ENCODE results near the gene SPSB4.
"Not testable (repeated sequence)": the region's sequence is repeated elsewhere in the genome, so short reads cannot be mapped to it uniquely, and the experiment has no call there.

The SPSB4 gene

DNA sequence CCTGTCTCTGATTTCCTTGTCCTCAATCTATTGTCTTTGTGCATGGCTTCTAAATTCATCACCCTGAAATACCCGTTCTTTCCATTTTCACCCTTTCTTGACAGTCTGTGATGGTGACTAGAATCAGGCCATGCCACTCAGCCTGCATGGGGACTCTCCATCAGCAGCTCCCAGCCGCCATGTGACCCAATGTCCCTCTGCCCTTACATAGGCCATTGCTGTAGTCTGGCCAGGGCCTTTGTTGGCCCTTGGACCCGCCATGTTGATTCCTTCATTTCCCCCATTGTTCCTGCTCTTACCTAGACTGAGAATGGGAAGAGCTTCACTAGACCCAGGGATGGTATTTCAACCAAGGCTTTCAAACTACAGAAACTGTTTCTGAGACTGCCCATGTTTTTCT, 45.8 kb downstream of the SPSB4 start:
- no peak for DNase-seq

DNA sequence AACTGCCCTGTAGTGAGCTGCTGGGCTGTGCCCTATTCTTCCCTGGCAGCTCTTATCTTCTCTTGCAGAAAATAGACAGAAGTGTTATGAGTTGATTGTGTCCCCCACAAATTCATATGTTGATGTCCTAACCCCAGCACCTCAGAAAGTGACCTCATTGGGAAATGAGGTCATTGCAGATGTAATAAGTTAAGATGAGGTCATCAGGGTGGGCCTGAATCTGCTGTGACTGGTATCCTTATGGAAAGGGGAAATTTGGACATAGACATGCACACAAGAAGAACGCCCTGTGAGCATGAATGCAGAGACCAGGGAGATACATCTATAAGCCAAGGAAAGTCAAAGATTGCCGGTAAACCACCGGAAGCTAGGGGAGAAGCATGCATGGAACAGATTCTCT, 49.0 kb downstream of the SPSB4 start:
- DNase-seq: no peak

DNA sequence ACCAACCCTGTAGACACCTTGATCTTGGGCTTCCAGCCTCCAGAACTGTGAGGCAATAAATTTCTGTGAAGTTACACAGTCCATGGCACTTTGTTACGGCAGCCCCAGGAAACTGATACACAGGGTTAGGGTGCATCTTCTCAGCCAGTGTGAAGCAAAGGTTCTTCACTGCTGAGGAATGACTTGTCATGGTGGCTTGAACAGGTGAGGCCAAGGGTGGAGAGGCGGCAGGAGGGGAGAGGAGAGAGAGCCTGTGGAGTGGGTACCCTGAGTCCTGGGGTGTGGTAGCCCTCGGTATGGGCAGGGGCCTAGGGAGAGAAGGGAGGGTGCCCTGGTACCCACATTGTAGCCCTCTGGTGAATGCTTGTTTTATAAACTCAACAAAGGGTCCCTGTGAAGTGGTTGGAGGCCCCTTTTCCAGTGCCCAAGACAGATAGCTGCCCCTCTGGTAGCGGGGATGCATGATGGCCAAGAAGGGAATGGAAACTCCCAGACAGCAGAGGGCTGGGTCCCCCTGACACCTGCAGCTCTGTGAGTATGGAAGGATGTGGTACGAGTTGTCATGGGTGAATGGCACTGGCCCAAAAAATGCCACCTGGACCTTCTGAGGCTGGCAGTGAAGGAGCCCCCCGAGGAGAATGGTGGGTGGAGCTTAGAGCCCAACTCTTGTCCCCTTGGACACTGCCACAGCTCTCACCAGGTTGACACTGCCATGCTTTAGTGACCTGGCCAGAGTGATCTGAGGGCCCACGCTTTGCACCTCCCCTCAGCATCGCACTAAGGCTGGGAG, 49.6 kb downstream of the SPSB4 start:
- no peak for DNase-seq

DNA sequence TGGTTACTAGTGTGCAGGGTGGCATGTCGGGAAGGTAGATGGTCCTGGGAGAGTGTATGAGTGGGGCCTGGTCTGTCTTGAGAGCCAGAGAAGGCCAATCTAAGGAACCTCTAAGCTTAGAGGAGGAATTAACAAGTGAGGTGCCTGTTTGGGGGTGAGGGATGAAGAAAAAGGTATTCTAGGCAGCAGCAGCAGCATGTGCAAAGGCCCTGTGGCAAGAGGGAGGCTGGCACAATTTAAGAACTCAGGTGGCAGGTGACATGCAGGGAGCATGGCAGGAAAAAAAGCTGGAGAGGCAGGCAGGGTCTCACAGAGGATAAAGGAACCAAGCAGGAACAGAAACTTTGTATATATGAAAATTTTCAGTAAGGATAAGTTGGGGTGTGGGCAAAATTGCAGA, 51.2 kb downstream of the SPSB4 start:
- no peak for DNase-seq

DNA sequence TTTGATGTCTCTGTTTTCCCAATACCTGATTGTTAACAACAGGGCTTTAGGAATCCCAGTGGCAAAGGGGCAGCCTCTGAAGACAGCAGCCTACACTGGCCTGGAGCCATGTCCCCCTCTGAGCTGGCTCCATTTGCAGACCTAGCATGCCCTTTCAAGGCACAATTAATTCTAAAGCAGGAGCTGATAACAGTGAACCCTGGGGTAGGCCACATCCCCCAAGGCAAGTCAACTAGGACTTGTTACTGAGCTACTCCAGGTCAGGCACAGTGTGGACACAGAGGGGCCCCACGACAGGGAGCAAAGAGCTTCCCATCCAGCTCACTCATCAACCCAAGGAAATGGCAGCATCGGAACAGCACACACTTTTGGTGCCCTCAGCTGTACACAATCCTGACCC, 51.9 kb downstream of the SPSB4 start:
- DNase-seq: no peak

DNA sequence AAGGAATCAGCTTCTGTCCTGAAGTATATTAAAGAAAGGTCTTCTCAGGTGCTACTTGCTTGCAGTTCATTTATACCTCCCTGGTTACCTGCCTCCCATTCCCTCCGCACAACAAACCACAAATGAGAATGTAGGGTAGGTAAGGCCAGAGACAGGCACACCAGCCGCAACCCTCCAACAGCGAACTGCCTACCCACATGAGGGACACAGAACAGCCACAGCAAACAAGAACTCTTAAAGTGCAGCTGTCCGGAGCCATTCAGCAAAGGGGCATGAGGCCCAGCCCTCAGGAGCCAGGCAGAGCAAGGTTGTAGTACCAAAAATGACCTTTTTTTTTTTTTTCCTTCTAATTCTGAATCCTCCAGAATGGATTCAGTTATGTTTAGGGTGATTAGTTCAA, 52.4 kb downstream of the SPSB4 start:
- DNase-seq: no peak

DNA sequence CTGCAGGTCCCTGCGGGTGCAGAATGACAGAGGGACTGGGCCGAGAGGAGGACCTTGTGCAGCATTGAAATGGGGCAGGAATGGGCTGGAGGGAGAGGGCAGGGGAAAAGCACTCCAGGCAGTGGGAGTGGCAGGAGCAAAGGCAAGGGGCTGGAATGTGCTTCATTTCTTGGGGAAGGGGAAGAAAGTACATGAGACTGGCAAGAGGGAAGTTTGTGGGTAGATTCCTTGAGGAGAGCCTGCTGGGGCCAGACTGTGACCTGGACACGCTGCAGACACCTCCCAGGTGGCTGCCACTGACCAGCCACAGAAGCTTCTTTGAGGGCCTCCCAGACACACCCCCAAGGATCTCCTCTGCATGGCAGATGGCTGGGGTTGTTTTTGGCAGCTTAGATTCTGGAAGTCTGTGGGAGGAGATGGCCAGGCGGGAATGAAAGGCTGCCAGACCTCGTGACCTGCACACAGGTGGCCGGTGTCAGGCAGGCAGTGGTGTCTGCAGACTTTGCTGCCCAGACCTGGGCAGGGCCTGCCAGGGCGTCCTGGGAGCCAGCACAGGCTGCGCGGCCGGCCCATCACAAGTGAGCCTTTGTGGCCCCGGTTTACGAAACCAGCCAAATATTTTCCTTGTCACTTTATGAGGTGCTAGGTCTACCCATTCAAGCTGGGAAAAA, 53.1 kb downstream of the SPSB4 start:
- DNase-seq: no peak

DNA sequence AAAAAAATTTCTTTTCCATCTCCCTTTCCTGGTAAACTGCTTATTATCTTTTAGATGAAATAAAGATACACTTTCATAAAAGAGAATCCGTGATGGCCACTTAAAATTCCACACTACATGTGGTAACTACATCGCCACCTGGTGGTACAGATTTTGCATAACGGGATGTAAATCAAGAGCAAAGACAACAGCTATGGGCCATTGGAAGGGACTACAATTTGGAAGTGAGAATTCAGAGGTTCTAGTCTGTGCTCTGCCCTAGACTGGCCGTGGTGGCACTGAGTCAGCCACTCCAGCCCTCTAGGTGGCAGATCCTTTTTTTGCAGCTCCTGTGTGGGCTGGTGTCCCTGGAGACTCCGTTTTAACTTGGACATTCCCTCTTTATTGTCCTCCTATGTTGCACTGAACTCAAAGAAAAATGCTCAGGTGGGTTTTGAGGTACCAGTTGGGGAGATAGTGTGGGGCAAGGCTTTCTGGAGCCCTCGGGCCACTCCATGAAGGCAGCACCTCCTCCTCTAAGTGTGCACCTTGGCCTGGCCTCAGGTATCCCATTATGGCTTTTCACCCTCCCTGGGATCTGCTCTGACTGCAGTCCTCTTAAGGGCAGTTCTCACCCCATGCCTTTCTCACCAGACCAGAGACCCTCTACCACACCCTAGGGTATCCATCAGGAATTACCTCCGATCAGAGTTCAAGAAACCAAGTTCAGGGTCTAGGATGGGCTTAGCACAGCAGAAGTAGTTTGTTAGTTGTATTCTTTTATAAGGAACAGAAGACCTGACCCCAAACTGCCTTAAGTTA, 54.9 kb downstream of the SPSB4 start:
- DNase-seq: peak; percentile 57

DNA sequence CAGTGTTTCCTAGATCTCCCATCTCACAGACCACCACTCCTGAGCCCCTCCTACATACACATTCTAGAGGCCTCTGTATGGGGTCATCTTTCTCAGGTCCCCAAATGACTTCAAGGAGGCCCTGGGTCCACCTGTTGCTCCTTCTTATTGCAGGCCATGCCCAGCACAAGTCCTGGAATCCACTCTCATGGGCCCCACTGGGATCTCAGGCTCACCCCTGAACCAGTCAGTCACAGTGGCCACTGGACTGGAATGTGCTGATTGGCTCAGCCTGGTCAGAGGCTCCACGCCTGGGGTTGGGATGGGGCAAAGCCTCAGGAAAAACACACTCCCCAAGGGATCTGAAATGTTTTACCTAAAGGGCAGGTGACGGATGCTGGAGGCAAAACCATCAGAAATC, 55.7 kb downstream of the SPSB4 start:
- DNase-seq: no peak

DNA sequence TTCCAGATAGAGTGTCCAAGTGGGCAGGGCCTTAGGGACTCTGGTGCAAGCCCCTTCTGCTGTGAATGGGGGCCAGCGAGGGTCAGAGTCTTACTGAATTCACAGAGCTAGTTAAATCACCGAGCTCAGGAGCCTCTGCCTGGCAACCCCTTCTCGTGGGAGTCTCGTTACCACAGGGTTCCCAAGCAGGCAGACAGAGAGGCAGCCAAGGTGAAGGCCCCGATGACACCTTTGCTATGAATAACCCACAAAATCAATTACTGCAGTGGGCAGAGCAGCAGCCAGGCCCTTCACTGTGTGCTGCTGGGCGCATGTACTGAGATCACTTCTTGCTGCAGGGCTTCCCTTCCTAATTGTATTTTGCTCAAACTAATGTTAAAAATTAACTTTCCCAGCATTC, 56.9 kb downstream of the SPSB4 start:
- DNase-seq: no peak

DNA sequence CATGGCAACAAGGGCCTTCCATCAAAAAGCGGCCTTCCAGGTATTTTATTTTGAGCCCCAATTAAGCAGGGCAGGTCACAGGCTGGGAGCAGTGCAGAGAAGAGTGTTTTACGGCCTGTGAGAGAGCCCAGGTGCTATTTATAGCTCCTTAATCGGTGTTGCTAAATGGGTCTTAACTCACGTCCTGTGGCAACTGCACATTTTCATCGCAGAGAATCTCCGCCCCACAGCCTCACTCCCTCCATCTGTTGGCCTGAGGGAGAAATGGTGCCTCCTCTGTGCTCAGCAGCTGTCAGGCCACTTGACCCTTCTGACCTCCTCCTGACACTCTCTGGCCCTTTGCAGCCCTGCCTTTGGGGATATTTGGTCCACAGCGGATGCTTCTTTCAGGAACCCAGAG, 58.6 kb downstream of the SPSB4 start:
- peak; percentile 34 for DNase-seq

DNA sequence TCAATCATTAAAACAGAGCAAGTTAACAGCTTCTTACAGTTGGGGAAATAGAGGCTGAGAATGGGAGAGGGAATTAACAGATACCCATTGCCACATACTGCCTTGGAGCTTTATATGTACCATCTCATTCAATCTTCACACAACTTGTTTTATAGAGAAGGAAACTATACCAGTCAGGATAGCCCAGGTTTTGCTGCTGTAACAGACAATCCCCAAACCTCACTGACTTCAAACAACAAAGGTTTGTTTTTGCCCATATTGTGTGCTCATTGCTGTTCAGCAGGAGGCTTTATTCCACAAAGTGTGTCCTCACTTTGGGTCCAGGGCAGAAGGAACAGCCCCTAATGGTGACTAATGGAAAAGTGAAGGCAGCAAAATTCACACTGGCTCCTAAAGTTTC, 59.2 kb downstream of the SPSB4 start:
- no peak for DNase-seq

DNA sequence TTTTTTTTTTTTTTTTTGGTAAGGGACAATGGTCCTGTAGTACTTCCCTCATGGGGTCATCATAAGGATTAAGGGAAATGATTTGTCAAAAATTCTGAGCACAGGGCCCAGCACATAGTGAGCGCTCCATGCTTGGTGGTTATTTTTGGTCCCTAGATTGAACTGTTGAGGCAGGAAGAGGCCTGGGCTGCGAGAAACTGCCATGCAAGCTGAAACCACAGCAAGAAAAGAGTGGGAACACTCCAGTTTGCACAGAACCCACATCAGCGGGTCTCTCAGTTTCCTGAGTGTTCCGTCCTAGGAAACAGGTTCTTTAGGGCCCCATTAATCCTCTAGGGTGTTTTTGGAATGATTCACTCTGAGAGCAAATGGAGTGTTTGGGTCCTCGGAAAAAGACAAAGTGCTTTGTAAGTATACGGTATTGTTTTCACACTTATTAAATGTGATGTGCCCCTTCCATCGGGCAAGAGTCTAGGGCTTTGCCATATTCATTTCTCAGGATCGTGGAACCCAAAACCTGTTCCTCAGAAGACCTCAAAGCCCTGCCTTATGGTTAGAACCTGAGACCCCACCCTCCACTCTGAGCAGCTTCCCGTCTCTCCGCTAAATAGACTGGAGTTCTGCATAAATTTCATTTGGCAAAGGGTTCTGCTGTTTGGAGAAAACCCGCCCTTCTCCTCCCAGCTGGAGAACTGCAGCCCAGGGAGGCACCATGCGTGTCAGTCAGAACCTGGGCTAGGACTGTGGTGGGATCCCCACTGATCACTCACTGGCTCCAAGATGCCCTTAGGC, 60.4 kb downstream of the SPSB4 start:
- no peak for DNase-seq

DNA sequence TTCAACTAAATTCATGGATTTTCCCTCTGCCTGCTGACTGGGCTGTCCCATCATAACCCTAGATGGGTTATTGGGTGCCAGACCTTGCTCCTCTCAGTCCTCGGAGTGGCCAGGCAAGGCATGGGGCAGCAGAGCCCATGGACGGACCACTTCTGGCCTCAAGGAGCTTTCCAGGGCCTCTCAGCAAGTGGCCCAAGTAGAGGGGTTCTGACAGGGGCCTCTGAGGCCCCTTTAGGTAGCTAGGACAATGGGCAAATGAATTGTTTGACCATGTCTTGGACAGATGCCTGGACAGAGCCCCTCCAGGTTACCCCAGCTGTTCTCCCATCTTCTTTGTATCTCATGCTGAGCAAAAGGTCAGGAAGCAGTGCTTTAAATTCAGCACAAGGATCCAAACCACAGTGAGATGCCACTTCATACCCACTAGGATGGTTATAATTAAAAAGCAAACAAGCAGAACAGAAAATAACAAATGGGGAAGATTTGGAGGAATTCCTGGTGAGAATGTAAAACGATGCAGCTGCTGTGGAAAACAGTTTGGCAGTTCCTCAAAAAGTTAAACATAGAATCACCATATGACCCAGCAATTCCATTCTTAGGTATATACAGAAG, 61.6 kb downstream of the SPSB4 start:
- no peak for DNase-seq

DNA sequence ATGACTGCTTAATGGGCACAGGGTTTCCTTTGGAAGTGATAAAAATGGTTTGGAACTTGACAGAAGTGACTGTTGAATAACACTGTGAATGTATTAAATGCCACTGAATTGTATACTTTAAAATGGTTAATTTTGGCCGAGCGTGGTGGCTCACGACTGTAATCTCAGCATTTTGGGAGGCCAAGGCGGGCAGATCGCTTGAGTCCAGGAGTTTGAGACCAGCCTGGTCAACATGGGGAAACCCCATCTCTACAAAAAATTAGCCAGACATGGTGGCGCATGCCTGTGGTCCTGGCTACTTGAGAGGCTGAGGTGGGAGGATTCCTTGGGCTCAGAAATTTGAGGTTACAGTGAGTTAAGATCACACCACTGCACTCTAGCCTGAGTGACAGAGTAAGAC, 62.5 kb downstream of the SPSB4 start:
- DNase-seq: not testable (repeated sequence)

DNA sequence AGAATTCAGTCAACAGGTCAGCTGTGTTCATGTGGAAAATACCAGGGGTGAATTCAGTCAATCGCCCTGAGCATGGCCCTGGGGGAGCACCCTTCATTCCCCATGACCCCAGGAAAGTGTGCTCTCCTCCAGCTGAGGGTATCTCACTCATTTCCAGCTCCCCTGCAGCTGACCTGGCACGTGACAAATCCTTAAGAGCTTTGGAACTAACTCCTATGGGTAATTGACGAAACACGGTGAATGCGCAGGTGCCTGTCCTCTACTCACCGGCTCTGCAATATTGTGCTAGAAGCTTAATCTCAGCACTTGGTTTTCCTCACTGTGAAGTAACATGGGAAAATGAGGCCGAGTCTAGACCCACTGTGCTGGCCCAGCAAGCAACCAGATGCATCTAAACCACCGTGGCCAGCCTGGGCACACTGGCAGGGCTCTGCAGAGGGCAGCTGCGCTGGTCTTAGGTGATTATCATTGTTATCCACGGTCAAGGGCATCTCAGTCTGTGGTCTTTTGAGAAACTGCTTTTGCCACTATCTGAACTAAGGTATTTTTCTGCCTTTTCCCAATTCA, 63.1 kb downstream of the SPSB4 start:
- DNase-seq: no peak

DNA sequence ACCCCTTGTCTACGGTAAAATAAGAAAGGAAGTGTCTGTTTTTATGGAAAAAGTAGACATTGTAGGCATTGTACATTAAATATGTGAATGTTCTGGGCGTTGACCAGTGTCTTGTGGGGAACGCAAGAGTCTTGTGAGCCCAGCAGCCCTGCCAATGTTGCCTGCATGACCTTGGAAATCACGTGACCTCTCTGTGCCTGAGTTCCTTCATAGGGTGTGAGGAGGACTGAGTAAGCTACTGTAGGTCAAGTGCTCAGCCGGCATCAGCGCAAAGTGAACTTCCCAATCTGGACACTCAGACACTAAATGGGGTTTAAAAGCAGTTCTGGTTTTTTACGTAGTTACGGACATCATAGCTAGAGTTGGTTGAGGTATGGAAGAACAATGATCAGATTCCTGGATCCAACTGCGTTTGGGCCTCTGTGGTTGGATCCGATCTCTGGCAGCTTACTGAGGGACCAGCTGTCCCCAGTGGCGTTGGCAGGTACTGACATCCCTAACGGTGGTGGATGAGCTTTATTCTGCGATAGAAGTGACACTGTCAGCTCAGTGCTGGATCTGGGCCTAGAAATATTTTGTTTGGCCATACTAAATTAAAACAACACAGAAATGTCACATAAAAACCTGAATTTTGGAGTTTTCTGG, 63.8 kb downstream of the SPSB4 start:
- DNase-seq: no peak

DNA sequence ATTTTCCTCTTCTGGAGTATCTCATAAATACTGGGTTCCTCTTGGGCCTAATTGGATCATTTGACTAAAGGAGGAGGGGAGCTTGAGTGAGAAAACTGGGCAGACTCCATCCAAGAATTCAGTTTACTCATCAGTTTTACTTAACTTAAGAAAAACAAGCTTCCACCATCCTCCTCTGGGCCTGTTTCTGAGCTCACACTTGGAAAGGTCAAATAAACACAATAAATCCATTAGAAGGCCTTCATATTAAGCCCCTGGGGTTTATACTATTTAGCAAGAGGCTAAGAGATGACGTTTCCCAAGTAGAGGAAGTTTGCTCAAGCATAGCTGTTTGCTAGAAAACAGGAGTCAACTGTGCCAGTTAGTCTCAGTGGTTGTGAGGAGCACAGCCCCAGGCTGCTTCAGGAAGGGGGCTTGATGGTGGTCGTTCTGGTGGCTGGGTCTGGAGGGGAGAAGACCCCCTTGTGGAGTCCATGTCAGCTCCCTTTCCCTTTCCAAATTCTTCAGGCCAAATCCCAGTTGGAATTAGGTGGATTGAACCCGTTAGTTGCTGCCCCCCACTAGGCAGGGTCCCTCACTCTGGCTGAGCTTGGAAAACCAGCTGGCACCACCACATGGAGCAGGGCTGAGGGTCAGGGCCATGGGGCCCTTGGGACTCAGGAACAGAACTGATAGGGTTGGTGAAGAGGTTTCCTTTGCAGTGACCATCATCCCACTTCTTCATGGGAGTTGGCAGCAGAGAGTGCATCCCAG, 64.8 kb downstream of the SPSB4 start:
- DNase-seq: no peak

DNA sequence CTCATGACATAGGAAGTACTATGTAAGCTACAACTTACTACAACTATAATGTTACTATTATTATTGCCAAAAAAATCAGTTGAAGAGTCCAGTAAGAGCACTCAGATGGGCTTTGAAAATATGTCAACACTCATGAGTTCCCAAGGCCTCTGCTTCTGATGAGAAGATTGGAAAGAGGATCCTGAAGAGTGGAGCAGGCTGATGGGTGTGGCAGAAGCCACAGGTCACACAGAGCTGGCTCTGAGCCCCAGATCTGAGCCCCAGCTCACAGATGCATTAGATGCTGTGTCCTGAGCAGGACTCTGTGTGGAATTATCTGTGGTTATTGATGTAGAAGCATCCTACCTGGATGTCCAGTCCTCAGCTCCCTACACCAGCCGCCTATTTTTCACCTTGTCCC, 65.6 kb downstream of the SPSB4 start:
- no peak for DNase-seq

DNA sequence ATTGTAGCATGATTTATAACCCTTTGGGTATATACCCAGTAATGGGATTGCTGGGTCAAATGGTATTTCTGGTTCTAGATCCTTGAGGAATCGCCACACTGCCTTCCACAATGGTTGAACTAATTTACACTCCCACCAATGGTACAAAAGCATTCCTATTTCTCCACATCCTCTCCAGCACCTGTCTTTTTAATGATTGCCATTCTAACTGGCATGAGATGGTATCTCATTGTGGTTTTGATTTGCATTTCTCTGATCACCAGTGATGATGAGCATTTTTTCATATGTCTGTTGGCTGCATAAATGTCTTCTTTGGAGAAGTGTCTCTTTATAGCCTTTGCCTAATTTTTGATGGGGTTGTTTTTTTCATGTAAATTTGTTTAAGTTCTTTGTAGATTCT, 66.8 kb downstream of the SPSB4 start:
- DNase-seq: not testable (repeated sequence)

DNA sequence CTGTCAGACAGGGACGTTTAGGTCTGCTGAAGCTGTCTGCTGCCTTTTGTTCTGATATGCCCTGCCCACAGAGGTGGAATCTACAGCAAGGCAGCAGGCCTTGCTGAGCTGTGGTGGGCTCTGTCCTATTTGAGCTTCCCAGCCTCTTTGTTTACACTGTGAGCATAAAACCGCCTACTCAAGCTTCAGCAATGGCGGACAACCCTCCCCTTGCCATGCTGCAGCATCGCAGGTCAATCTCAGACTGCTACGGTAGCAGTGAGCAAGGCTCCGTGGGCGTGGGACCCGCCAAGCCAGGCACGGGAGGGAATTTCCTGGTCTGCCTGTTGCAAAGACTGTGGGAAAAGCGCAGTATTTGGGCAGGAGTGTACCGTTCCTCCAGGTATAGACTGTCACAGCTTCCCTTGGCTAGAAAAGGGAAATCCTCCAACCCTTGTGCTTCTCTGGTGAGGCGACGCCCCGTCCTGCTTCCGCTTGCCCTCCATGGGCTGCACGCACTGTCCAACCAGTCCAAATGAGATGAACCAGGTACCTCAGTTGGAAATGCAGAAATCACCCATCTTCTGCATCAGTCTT, 71.4 kb downstream of the SPSB4 start:
- DNase-seq: no peak
